Fibroblast of mammary gland (primary cell): ENCODE results near the gene CEP68.

Experiments used
- DNase-seq: peaks from one replicate; pipeline ENCODE4 v3.0.0-alpha.2; 2010; ENCODE audit warnings: low read depth
- H3K4me3 ChIP-seq: 2 replicates; pipeline ENCODE4 v1.5.1; 2011; ENCODE audit warnings: low read depth, mild to moderate bottlenecking, low read length, moderate library complexity; ENCODE audit not compliant: control insufficient read depth
- TF ChIP-seq, protein P1 (sequence below): conservative IDR thresholded peaks from 2 replicates; pipeline ENCODE4 v1.5.1; 2011; ENCODE audit warnings: low read depth, low read length, inconsistent platforms; ENCODE audit not compliant: control insufficient read depth, insufficient read depth

CEP68 gene

GRCh38 chr2:65056215-65057053 is at the start of gene CEP68:
CEP68 (plus strand) TSS chr2:65056416; CDS start chr2:65069445, 13,029 bp downstream.
- H3K4me3 ChIP-seq: peak within 1 kb of the TSS; percentile 76
- TF ChIP-seq, protein P1, sequence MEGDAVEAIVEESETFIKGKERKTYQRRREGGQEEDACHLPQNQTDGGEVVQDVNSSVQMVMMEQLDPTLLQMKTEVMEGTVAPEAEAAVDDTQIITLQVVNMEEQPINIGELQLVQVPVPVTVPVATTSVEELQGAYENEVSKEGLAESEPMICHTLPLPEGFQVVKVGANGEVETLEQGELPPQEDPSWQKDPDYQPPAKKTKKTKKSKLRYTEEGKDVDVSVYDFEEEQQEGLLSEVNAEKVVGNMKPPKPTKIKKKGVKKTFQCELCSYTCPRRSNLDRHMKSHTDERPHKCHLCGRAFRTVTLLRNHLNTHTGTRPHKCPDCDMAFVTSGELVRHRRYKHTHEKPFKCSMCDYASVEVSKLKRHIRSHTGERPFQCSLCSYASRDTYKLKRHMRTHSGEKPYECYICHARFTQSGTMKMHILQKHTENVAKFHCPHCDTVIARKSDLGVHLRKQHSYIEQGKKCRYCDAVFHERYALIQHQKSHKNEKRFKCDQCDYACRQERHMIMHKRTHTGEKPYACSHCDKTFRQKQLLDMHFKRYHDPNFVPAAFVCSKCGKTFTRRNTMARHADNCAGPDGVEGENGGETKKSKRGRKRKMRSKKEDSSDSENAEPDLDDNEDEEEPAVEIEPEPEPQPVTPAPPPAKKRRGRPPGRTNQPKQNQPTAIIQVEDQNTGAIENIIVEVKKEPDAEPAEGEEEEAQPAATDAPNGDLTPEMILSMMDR: no peak
- peak; percentile 96 for DNase-seq

- H3K4me3 ChIP-seq: no peak overlapping the region
- DNase-seq: no peak
- TF ChIP-seq, protein P1: no peak
Measured at GRCh38 chr2:65013776-65014175, 42.4 kb upstream of the CEP68 start.

DNA sequence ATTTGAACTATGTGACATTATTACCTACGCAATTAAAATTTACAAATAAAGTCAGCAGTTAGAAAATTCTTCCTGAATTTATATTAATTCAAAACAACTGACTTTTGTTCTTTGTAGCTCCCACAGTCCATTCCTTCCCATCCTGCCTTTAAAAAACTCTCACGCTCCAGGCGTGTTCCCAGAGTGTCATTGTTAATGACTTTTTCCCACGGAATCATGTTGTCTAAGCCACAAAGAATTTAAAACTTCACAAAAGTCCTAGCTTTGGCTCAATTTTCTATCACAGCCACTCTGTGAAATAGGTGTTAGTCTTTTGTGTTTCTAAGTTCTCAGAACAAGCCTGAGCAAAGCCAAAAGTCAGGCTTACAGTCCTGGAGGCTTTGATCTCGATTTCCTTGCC is 40.5 kb upstream of the CEP68 start:
- no peak for DNase-seq
- no peak overlapping the region for H3K4me3 ChIP-seq

GRCh38 chr2:65016789-65017188 is 39.4 kb upstream of the CEP68 start:
- no peak for DNase-seq
- no peak overlapping the region for H3K4me3 ChIP-seq
- TF ChIP-seq, protein P1: no peak

More for the DNA sequence above, 40.5 kb upstream of the CEP68 start:
- TF ChIP-seq, protein P1: no peak

DNA sequence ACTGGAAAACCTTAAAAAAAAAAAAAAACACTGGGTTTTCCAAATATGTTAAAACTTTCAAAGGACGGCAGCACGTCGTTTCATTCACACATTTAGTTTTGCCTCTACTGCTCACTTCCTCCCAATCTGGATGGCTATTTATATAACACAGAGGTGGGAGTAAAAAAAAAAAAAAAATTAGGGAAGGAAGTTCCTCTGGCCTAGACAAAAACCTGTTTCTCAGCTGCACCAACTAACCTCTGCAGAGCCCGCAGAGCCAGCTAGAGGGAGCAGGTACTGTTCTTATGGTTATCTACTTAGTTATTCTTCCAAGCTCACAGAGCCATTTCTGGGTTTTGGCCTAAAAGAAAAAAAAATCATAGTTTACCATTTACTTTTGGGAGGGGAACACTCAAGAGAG is 38.9 kb upstream of the CEP68 start:
- H3K4me3 ChIP-seq: no peak overlapping the region
- TF ChIP-seq, protein P1: peak; percentile 8
- DNase-seq: no peak

DNA sequence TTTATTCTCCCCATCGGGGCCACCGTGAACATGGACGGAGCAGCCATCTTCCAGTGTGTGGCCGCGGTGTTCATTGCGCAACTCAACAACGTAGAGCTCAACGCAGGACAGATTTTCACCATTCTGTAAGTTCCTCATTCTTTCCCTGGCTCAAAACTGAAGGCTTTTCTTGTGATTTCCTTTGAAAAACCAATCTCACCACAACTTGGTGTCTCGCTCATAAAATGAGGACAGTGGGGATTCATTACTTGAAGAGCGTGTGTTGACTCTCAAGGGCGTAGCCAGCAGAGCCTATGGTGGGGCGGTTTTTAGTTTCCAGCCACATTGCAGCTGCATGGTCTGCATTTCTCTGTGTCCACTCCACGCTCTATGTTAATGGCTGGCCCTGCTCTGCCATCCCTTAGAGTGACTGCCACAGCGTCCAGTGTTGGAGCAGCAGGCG is 38.1 kb upstream of the CEP68 start:
- H3K4me3 ChIP-seq: no peak overlapping the region
- TF ChIP-seq, protein P1: no peak
- DNase-seq: no peak
